BE2C (cell line): ENCODE results near the gene MAT1A.
"Not testable (repeated sequence)": the region's sequence is repeated elsewhere in the genome, so short reads cannot be mapped to it uniquely, and the experiment has no call there.

Experiments used
- DNase-seq: peaks from one replicate; pipeline ENCODE4 v3.0.0-alpha.2; 2020
- H3K27me3 ChIP-seq: fragments of 250-450 bp; sonication (Bioruptor Pico); 2 replicates; pipeline ENCODE4 v1.5.1; 2020; ENCODE audit warnings: mild to moderate bottlenecking
- H3K36me3 ChIP-seq: fragments of 250-450 bp; sonication (Bioruptor Pico); 2 replicates; pipeline ENCODE4 v1.5.1; 2020; ENCODE audit warnings: mild to moderate bottlenecking
- H3K4me1 ChIP-seq: fragments of 250-450 bp; sonication (Bioruptor Pico); 2 replicates; pipeline ENCODE4 v1.5.1; 2020
- H3K4me3 ChIP-seq: 2 replicates; pipeline ENCODE4 v1.5.1; 2011; ENCODE audit warnings: low read depth, low read length
- H3K9me3 ChIP-seq: fragments of 250-450 bp; sonication (Bioruptor Pico); 2 replicates; pipeline ENCODE4 v1.5.1; 2020
- CTCF ChIP-seq: IDR thresholded peaks from 2 replicates; pipeline ENCODE4 v1.5.1; 2012; ENCODE audit warnings: mild to moderate bottlenecking, low read depth, low read length

The MAT1A gene

DNA sequence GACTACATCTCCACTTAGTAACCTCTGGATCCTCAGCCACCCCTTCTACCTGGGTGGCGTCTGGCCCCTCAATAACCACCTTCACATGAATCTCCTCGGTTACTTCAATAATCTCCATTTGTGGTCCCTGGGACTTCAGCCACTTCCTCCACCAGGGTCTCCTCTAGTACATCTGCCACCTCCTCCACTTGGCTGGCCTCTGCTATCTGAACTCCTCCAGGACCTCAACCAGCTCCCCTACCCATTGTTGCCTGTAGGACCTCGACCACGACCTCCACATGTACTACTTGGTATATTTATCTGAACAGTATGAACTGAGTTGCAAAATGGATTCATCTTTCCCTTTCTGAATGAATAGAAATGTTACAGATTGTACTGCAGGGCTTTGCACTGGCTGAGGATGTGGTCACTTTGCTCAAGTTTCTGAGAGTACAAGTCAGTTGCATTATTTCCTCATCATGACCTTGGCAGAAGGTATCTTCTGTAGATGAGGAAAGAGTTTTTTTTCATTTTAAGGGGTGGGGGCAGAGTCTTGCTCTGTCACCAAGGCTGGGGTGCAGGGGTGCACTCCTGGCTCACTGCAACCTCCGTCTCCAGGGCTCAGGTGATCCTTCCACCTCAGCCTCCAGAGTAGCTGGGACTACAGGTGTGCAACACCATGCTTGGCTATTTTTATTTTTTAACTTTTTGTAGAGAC is 36.0 kb downstream of the MAT1A start:
- Histone ChIP-seq H3K27me3 (no peaks in the 10 kb centered on the region), H3K36me3 (no peaks in the 10 kb centered on the region), H3K9me3 (no peaks in the 10 kb centered on the region), H3K4me1 (no peaks in the 10 kb centered on the region), H3K4me3 (no peak overlapping the region)
- no peak for TF ChIP-seq CTCF
- DNase-seq: no peak

- H3K36me3 ChIP-seq: no peaks in the 10 kb centered on the region
- H3K4me3 ChIP-seq: no peak overlapping the region
- no peaks in the 10 kb centered on the region for H3K9me3 ChIP-seq
- no peaks in the 10 kb centered on the region for H3K4me1 ChIP-seq
- H3K27me3 ChIP-seq: no peaks in the 10 kb centered on the region
- DNase-seq: no peak
- TF ChIP-seq CTCF: no peak
Observed at GRCh38 chr10:80252296-80252887, 37.1 kb downstream of the MAT1A start.

DNA sequence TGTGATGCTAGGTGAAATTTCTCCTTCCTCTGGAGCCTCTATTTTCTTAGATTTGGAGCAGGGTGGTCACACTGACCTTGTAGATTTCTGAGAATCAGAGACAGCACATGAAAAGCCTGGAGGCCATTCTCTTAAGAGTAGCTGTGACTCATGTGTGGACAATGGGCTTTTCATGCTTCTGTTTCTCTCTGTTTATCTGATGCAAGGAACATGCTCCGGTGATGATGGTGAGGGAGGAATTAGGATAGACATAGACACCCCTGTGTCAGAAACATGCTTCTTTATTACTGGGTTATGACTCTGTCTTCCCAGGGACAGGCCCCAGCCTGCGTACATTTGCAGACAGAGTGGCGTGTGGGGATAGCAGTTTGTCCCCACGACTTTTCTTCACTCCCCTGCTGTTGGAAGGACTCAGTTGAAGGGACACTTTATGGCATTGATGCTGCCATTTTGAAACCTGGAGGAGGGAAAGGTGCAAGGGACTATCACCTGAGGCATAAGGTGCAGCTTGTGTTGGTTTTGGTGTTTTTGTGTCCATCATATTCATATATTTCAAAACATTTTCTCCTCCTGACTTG is 37.7 kb downstream of the MAT1A start:
- not testable (repeated sequence) for H3K36me3 ChIP-seq, H3K9me3 ChIP-seq, H3K4me3 ChIP-seq, H3K27me3 ChIP-seq, H3K4me1 ChIP-seq, DNase-seq

GRCh38 chr10:80250399-80250798 is 39.1 kb downstream of the MAT1A start:
- H3K27me3 ChIP-seq, H3K9me3 ChIP-seq, H3K36me3 ChIP-seq, DNase-seq, H3K4me3 ChIP-seq, H3K4me1 ChIP-seq: not testable (repeated sequence)

DNA sequence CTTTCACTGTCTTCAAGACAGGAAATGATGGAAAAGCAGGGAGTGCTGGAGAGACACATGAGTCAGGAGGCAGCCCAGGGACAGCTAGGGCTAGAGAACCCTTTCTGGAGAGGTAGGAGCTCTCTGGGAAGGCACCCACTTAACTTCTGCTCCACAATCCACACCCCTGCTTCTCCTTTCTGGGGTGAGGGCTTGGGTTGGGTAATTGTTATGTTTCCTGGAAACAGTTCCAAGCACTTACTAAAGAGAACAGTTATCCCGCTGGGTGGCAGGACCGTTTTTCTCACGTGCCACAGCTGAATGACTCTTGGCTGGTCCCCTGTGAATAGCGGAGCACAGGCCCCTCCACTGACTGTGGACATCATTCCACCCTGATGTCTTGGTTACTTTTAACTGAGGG is 39.6 kb downstream of the MAT1A start:
- not testable (repeated sequence) for DNase-seq, H3K9me3 ChIP-seq, H3K4me1 ChIP-seq, H3K36me3 ChIP-seq, H3K27me3 ChIP-seq, H3K4me3 ChIP-seq

DNA sequence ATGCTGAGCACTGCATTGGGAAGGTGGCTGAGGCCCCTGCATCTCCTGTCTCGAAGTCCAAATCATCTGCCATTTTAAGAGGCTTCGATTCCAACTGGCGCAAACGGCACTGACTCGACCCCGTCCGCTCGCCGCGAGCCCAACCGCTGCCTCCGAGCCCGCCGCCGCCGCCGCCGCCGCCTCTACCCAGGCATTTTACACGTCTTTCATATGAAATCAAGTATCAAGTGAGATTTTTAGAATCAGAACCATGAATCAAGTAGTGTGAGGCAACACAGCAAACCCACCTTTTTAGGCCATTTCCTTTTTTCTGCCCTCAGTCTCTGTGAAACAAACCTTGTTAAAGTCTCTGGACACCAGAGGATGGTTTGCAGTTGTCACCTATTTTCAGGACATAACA is 41.8 kb downstream of the MAT1A start:
- not testable (repeated sequence) for H3K36me3 ChIP-seq, H3K4me1 ChIP-seq, H3K27me3 ChIP-seq, H3K9me3 ChIP-seq, H3K4me3 ChIP-seq, DNase-seq

- H3K36me3 ChIP-seq, H3K9me3 ChIP-seq, H3K4me3 ChIP-seq, H3K27me3 ChIP-seq, H3K4me1 ChIP-seq, DNase-seq: not testable (repeated sequence)
Observed at GRCh38 chr10:80244371-80244770, 45.1 kb downstream of the MAT1A start.

- not testable (repeated sequence) for H3K4me1 ChIP-seq
Observed at GRCh38 chr10:80242341-80242740, 47.1 kb downstream of the MAT1A start.

GRCh38 chr10:80236457-80236856 is 53.0 kb downstream of the MAT1A start:
- not testable (repeated sequence) for H3K4me3 ChIP-seq, H3K9me3 ChIP-seq, H3K4me1 ChIP-seq, DNase-seq, H3K36me3 ChIP-seq, H3K27me3 ChIP-seq

More at GRCh38 chr10:80242341-80242740, 47.1 kb downstream of the MAT1A start:
- DNase-seq, H3K9me3 ChIP-seq, H3K4me3 ChIP-seq, H3K27me3 ChIP-seq, H3K36me3 ChIP-seq: not testable (repeated sequence)

DNA sequence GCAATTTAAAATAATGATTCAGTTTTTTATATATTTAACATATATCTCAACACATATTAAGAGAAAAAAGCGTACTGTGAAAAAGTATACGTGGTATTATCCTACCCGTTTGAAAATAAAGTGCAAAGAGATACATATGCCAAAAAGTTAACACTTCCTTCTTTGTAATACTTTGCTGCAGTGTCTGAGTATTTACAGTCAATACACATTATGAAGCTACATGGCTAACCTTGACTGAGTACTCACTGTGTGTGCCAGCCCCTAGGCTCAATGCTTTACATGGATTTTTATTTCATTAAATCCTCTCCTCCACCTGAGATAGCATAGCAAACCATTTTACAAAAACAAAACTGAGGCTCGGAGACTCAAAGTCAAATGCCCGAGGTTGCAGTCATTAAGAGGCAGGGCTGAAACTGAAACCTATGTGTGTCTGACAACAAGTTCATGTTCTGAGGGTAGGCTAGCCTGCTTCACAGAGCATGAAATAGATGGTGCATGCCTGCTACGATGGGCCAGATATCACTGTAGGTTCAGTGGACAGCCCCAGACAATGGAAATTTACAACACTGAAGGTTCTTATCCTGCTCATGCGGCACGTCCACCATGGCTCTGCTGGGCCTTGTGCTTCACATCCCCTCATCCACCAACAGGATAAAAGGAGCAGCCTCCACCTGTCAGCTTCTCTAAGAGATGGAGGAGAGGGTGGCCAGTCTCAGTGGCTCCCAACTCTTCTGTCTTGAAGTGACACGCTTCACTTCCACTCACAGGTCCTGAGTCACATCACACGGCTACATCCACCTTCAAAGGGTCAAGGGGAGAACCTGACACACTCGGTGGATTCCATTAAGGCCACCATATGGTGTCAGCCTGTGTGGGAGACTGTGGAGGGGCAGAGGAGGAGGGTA is 54.9 kb downstream of the MAT1A start:
- H3K9me3 ChIP-seq, H3K27me3 ChIP-seq, DNase-seq, H3K4me1 ChIP-seq, H3K4me3 ChIP-seq, H3K36me3 ChIP-seq: not testable (repeated sequence)

DNA sequence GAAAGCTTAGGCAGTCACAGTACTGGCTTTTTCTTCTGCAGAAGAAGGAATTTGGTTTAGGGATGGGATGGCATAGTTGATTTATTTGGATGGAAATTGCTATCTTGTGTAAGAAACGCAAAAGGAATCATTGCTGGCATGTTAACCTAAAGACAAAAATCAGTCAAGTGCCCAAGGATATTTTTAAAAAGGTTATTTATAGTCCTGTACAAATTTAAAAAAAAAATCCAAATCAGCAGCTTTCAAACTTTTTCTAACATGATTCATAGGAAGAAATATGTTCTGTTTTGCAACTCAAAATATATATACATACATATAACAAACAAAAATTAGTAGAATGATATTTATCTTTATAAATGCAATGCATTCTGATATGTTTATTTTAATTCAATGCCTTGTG is 55.6 kb downstream of the MAT1A start:
- not testable (repeated sequence) for H3K9me3 ChIP-seq, H3K36me3 ChIP-seq, H3K4me3 ChIP-seq, DNase-seq, H3K4me1 ChIP-seq, H3K27me3 ChIP-seq

DNA sequence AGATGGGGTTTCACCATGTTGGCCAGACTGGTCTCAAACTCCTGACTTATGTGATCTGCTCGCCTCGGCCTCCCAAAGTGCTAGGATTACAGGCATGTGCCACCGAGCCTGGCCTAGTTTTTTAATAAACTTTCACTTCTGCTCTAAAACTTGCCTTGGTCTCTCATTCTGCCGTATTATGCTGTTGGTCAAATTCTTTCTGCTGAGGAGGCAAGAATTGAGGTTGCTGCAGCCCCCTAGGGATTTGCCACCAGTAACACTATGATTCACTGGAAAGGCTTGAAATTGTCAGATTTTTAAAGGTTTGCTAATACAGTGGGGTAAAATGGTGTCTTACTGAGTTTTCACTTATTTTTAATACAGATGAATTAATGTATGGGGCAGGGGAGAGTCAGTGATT is 62.7 kb downstream of the MAT1A start:
- not testable (repeated sequence) for H3K27me3 ChIP-seq, H3K4me1 ChIP-seq, DNase-seq, H3K9me3 ChIP-seq, H3K36me3 ChIP-seq, H3K4me3 ChIP-seq

- DNase-seq, H3K4me1 ChIP-seq, H3K4me3 ChIP-seq, H3K36me3 ChIP-seq, H3K27me3 ChIP-seq, H3K9me3 ChIP-seq: not testable (repeated sequence)
Observed at GRCh38 chr10:80223031-80223419, 66.4 kb downstream of the MAT1A start.
